Measurements from ENCODE around the gene FNIP2. TPM values are rescaled to one million over a fixed set of nuclear protein-coding genes. Genes with fewer than 3 reads are reported as not detected.

The FNIP2 gene
- total RNA-seq, 4 donors from 2014 or later: 48.9 to 75.8 (median 63.2) TPM

- Histone ChIP-seq H3K27me3 (no peaks in the 10 kb centered on the region), H3K4me3 (replicated peaks in 1 of 3) (no peak overlapping the region), H3K9me3 (no peaks in the 10 kb centered on the region), H3K4me1 (peaks cover 24 to 41% of the 10 kb centered on the region in 2 donors), H3K27ac (peak overlapping the region in 1 of 3 donors; percentile 29), H3K36me3 (no peaks in the 10 kb centered on the region)
- intact Hi-C loops (cut with DNase I): no loop called here
- DNase-seq: no peak
- TF ChIP-seq CTCF (IDR thresholded peaks at IDR 0.05) (no peak), POLR2A (IDR thresholded peaks at IDR 0.05) (no peak)
These were observed 43.7 kb downstream of the FNIP2 start for GRCh38 chr4:158812543-158812942.

GRCh38 chr4:158813113-158813512, 44.3 kb downstream of the FNIP2 start:
- H3K27ac ChIP-seq: no peak overlapping the region
- no peak for DNase-seq
- WGBS, 2 donors: 96 to 97% methylated on average over 3 of the region's 3 CpGs
- peaks cover 24 to 41% of the 10 kb centered on the region in 2 donors for H3K4me1 ChIP-seq
- no peaks in the 10 kb centered on the region for H3K9me3 ChIP-seq
- TF ChIP-seq CTCF (IDR thresholded peaks at IDR 0.05): no peak
- intact Hi-C loops (cut with DNase I): no loop called here
- no peak overlapping the region for H3K4me3 ChIP-seq (replicated peaks in 1 of 3)
- no peaks in the 10 kb centered on the region for H3K27me3 ChIP-seq
- no peaks in the 10 kb centered on the region for H3K36me3 ChIP-seq

GRCh38 chr4:158814207-158814606, 45.4 kb downstream of the FNIP2 start:
- H3K27ac ChIP-seq: no peak overlapping the region
- no peaks in the 10 kb centered on the region for H3K9me3 ChIP-seq
- H3K4me1 ChIP-seq: peaks cover 24 to 41% of the 10 kb centered on the region in 2 donors
- H3K4me3 ChIP-seq (replicated peaks in 1 of 3): no peak overlapping the region
- no peaks in the 10 kb centered on the region for H3K36me3 ChIP-seq
- no peak for DNase-seq
- no peaks in the 10 kb centered on the region for H3K27me3 ChIP-seq
- TF ChIP-seq POLR2A (IDR thresholded peaks at IDR 0.05): no peak
- no peak for TF ChIP-seq CTCF (IDR thresholded peaks at IDR 0.05)
- intact Hi-C loops (cut with DNase I): no loop called here
- WGBS, 2 donors: 67 to 75% methylated on average over 3 of the region's 3 CpGs

- H3K36me3 ChIP-seq: no peaks in the 10 kb centered on the region
- peaks cover 24 to 41% of the 10 kb centered on the region in 2 donors for H3K4me1 ChIP-seq
- 90 to 91% methylated on average over 3 of the region's 3 CpGs for WGBS, 2 donors
- no peak for DNase-seq
- H3K27me3 ChIP-seq: no peaks in the 10 kb centered on the region
- TF ChIP-seq CTCF (IDR thresholded peaks at IDR 0.05) (no peak), POLR2A (IDR thresholded peaks at IDR 0.05) (no peak)
- intact Hi-C loops (cut with DNase I): no loop called here
- H3K4me3 ChIP-seq (replicated peaks in 1 of 3): no peak overlapping the region
- no peaks in the 10 kb centered on the region for H3K9me3 ChIP-seq
- H3K27ac ChIP-seq: no peak overlapping the region
These were observed 46.0 kb downstream of the FNIP2 start for GRCh38 chr4:158814636-158815330.

GRCh38 chr4:158816955-158817354, 48.1 kb downstream of the FNIP2 start:
- no peaks in the 10 kb centered on the region for H3K9me3 ChIP-seq
- WGBS, 2 donors: 88 to 95% methylated on average over 1 of the region's 1 CpG
- no peak overlapping the region for H3K4me3 ChIP-seq (replicated peaks in 1 of 3)
- H3K27me3 ChIP-seq: no peaks in the 10 kb centered on the region
- DNase-seq: no peak
- no peaks in the 10 kb centered on the region for H3K36me3 ChIP-seq
- H3K4me1 ChIP-seq: peaks cover 18 to 43% of the 10 kb centered on the region in 2 donors
- TF ChIP-seq POLR2A (IDR thresholded peaks at IDR 0.05): no peak
- TF ChIP-seq CTCF (IDR thresholded peaks at IDR 0.05): no peak
- no peak overlapping the region for H3K27ac ChIP-seq
- intact Hi-C loops (cut with DNase I): no loop called here
